Measurements from ENCODE around the gene STXBP2. TPM values are rescaled to one million over a fixed set of nuclear protein-coding genes. Genes with fewer than 3 reads are reported as not detected.

The STXBP2 gene
- total RNA-seq, 1 experiment from 2014 or later: 141 TPM

GRCh38 chr19:7638802-7639465, 2.0 kb downstream of the STXBP2 start:
- DNase-seq (ENCODE audit: low read depth, low spot score) (no peak), ATAC-seq (no peak)
- Histone ChIP-seq H3K9ac (ENCODE audit: low read length) (no peak overlapping the region), H3K36me3 (ENCODE audit: control insufficient read depth in 1 of 2, insufficient read depth in 2 of 2, low read length in 2 of 2) (no peaks in the 10 kb centered on the region; a peak in 1 of 4 replicates), H3K4me1 (ENCODE audit: control insufficient read depth in 1 of 2, insufficient read depth in 2 of 2, low read length in 2 of 2) (peaks cover 8 to 27% of the 10 kb centered on the region in 2 experiments; a peak in 3 of 4 replicates), H3K27me3 (ENCODE audit: insufficient read depth, low read length) (no peaks in the 10 kb centered on the region), H3K9me3 (ENCODE audit: control insufficient read depth in 1 of 2, insufficient read depth in 1 of 2, low read depth in 1 of 2, low read length in 2 of 2) (peaks cover 0 to 4% of the 10 kb centered on the region in 2 experiments; a peak in 1 of 4 replicates), H3K4me2 (ENCODE audit: low read length) (no peak overlapping the region), H3K4me3 (replicated peaks in 1 of 2; ENCODE audit: low read depth in 1 of 2, low read length in 2 of 2) (no peak overlapping the region), H3K9me2 (ENCODE audit: insufficient read depth) (no peaks in the 10 kb centered on the region), H4K20me1 (ENCODE audit: insufficient read depth) (no peaks in the 10 kb centered on the region), H2AFZ (ENCODE audit: low read depth, low read length, poor library complexity, severe bottlenecking) (no peak overlapping the region), H3K79me2 (ENCODE audit: insufficient read depth, low read length) (peaks cover 17% of the 10 kb centered on the region), H3K27ac (ENCODE audit: low read depth, low read length) (no peak overlapping the region)
- no peak for TF ChIP-seq ELF1 (IDR thresholded peaks at IDR 0.05; ENCODE audit: borderline replicate concordance, low read depth)
- TF ChIP-seq ATF3 (IDR thresholded peaks at IDR 0.05): no peak
- no peak for TF ChIP-seq TCF7L2 (IDR thresholded peaks at IDR 0.05; ENCODE audit: borderline replicate concordance, extremely low read depth, insufficient read depth, insufficient read length)
- TF ChIP-seq CBX3 (IDR thresholded peaks at IDR 0.05; ENCODE audit: low read depth): no peak
- TF ChIP-seq ZFX (IDR thresholded peaks at IDR 0.05): no peak
- TF ChIP-seq RAD21 (IDR thresholded peaks at IDR 0.05; ENCODE audit: low read depth): no peak
- TF ChIP-seq REST (IDR thresholded peaks at IDR 0.05; ENCODE audit: low read depth): no peak
- ChIA-PET RAD21 (ENCODE audit: low non-redundant PET in 1 of 2, low total read pairs in 2 of 2, uncharacterized antibody in 2 of 2, unreplicated experiment in 2 of 2) (no interaction called here), POLR2A (interaction anchor here (1.6 kb wide), 1 partner anchor 10 kb away, joined by 6 read pairs; the partner anchor contains the start of genes PET100 and XAB2), CTCF (no interaction called here)
- no TSS peak for BruUV-seq (replicated peaks)
- intact Hi-C loops (cut with micrococcal nuclease): no loop called here
